NCI-H345 (cell line): ENCODE data around the gene ACVRL1.

ENCODE experiments used
- DNase-seq: peaks from one replicate; lab custom pipeline; 2025; lab: John Stamatoyannopoulos, UW

Gene ACVRL1

GRCh38 chr12:51907083-51907855 is at the start of gene ACVRL1:
ACVRL1 (plus strand) TSS chr12:51907504; CDS start chr12:51912475, 4,971 bp downstream.
- DNase-seq, result no peak

- DNase-seq, result no peak
These were observed 46.3 kb upstream of the ACVRL1 start for GRCh38 chr12:51860986-51861385.

- DNase-seq, result no peak
These were observed 44.4 kb upstream of the ACVRL1 start for GRCh38 chr12:51862947-51863346.

DNA sequence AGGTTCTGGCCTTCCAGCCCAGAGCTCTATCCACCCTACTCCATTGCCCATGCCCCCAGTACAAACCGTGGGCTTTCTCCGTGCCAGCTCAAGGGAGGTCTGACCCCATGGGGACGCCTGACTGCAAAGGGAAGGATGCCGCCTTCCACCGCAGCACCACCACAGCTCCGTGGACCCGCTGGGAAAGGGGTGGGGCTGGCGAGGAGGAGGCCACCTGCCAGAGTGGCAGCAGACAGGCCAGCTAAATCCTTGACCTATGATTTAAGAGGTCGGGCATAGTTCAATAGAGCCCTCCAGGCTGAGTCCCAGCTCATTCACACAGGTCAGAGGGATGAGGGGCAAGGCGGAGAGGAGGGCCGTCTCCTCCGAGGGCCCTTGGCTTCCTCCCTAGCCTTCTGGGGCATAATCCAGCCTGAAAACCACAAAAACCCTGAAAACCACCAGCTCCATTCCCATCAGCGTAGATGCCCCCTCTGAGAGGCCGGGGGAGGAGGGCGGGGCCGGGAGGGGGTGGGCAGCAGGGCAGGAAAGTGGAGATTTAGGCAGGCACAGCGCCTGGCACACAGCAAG is 43.9 kb upstream of the ACVRL1 start:
- no peak for DNase-seq

DNA sequence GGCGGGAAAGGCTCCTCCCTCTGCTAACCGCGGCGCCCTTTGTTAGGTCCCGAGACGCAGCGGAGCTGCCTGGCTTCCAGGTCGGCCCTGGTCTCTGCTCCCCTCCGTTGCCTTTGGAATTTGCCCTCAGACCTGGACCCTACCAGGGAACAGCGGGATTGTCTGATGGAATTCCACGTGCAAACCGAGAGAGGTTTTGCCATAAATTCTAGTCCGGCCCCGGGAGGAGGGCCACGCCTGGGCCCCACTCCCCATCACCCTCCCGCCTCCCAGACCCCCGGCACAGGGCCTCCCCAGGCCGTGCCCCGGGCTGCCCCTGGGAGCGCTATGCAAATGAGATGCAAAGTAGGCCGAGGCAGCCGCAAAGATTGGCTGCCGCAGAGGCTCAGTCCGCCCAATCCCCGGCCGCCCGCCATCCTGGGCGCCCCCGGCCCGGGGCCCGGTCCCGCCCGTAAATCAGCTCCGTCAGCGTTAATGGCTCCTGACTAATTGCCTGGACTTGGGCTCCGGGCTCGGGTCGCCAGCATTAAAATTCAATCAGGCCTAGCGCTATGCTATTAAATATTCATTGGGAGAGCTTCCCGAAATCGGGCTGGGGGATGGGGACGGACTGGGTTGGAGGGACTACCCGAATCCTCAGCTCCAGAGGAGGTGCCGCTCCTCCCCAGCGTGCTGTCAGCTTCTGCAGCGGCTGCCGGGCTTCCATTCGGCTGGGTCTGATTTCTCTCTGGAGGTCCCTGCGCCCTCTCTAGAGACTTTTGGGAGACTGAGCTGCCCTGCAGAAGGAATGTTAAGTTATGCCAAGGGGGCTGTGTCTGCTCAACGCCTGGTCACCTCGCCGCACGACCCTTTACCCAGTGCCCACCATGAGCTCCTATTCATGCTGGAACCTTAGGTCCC is 43.1 kb upstream of the ACVRL1 start:
- DNase-seq, result no peak

GRCh38 chr12:51864833-51865670 is 42.3 kb upstream of the ACVRL1 start:
- DNase-seq, result no peak

GRCh38 chr12:51865757-51866270 is 41.5 kb upstream of the ACVRL1 start:
- DNase-seq, result no peak

- DNase-seq, result no peak
These were observed 41.0 kb upstream of the ACVRL1 start for GRCh38 chr12:51866324-51866723.

DNA sequence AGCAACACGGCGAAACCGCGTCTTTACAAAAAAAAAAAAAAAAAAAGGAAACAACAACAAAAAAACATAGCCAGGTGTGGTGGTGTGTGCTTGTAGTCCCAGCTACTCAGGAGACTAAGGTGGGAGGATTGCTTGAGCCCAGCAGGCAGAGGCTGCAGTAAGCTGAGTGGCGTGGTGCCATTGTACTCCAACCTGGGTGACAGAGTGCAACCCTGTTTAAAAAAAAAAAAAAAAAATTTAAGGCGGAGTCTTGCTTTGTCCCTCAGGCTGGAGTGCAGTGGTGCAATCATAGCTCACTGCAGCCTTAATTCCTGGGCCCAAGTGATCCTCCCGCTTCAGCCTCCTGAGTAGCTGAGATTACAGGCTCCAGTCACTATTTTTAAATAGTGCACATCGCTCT is 40.5 kb upstream of the ACVRL1 start:
- DNase-seq, result peak; percentile 21

DNA sequence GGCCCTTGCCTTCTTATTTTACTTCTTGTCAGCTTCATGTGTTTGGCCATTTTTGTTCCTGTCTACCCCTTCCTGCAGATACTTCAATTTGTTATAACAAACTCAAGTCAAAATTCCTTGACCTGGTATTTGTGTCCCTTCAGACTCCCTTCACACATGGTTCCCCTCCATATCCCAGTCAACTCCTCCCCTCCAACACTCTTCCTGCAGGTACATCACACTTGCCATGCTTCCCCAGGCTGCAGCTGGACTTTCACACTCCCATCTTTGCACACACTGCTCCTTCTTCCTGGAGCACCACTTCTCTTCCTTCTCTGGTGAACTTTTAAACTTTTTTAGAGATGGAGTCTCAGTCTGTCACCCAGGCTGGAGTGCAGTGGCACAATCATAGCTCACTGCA is 39.9 kb upstream of the ACVRL1 start:
- DNase-seq, result no peak

DNA sequence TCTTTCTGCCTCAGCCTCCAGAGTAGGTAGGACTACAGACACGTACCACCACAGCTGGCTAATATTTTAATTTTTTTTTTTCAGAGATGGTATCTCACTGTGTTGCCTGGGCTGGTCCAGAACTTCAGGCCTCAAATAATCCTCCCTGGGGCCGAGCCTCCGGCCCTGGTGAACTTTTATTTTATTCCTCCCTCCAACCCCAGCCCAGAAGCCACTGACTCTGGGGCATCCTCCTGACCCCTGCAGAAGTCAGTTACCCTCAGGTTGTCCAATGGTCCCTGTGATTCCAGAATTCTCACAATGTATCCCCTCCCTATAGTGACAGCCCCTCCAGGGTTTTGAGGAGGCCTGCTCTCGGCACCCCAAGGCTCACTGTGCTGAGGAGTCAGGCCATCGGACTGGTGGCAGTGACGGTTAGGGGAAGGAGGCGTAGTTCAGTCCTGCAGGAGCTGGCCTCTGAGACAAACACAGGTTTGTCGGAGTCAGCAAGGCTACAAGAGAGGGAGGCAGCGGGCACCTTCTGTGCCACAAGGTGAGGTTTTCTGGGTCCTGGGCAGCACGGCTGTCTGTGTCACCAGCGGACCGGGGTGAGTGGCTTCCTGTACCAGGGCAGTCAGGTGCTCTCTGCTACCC is 39.4 kb upstream of the ACVRL1 start:
- DNase-seq, result no peak

- DNase-seq, result peak; percentile 24
These were observed 38.3 kb upstream of the ACVRL1 start for GRCh38 chr12:51868821-51869495.

DNA sequence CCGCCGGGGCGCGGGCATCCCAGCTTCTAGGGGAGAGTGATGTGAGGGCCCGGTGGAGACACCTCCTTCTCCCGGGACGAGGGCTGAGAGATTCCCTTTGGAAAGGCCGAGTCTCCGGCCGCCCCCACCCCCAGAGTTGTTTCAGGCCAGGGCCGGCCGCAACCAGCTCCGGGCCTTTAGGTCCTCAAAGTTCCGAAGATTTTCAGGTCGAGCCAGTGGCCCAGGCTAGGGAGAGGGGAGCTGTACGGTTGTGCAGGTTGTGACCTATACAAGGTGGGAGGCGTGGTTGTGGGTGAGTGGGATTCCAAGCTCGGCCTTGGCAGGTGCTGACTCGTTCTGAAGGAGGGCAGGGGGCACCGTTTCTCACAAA is 37.8 kb upstream of the ACVRL1 start:
- no peak for DNase-seq

DNA sequence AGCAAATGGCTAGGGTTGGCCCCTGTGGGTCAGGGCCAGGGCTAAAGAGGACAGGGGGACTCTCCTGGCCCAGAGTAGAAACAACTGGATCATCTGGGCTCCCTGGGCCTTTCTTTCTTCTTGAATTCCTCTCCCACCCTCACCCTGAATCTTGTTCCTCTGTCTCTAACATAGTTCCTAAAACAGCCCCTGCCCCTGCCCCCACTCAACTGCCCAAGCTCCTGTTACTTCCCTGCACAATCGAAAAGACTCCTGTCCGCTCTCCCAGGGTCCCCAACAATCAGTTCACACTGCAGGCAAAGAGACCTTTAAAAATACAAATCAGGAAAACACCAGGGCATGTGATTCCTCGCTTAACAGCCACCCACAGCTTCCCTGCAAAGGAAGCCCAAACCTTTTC is 37.4 kb upstream of the ACVRL1 start:
- DNase-seq, result no peak

DNA sequence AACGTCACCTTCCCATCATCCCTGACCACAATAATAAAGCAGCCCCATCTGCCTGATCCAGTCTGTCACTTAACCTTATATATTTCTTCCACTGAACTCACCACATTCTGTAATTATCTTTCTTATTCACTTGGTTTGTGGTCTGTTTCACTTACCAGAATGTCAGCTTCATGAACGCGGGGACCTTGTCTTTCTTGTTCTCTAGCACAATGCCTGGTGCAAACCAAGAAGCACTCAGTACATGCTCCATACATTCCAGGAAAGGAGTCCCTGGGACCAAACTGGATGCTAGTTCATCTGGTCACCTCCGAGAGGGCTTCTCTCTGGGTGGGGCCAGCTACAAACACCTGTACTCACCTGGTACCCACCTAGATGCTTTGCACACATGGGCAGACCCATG is 36.8 kb upstream of the ACVRL1 start:
- DNase-seq, result no peak

DNA sequence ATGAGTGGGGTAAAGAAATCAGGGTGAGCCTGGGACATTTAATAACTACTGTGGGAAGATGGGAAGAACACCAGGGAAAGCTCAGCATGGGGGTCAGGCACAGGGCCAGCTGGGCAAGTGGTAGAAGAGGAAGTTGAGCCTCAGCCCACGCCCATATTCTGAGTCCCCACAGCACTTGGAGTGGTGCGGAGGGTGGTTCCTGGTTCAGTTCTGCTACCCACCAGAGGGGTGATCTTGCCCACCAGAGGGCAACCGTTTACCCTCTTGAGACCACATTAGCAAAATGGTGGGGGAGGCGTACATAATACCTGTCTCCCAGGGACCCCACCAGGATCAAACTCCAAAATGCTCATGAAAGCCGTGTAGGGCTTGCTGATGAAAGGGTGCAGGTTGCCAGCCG is 36.2 kb upstream of the ACVRL1 start:
- DNase-seq, result no peak

GRCh38 chr12:51871918-51872688 is 35.2 kb upstream of the ACVRL1 start:
- no peak for DNase-seq

DNA sequence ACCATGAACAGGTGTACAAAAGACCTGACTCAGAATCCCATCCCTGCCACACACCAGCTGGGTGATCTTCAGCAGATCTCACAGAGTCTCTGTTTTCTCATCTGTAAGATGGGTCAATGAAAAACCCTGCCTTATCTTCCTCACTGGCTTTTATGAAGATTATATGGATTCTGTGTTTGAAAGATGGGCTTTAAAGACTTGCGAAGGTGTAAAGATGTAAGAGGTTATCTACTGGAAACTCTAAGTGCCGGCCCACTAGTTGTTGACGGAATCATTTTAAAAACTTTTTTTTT is 34.7 kb upstream of the ACVRL1 start:
- no peak for DNase-seq

DNA sequence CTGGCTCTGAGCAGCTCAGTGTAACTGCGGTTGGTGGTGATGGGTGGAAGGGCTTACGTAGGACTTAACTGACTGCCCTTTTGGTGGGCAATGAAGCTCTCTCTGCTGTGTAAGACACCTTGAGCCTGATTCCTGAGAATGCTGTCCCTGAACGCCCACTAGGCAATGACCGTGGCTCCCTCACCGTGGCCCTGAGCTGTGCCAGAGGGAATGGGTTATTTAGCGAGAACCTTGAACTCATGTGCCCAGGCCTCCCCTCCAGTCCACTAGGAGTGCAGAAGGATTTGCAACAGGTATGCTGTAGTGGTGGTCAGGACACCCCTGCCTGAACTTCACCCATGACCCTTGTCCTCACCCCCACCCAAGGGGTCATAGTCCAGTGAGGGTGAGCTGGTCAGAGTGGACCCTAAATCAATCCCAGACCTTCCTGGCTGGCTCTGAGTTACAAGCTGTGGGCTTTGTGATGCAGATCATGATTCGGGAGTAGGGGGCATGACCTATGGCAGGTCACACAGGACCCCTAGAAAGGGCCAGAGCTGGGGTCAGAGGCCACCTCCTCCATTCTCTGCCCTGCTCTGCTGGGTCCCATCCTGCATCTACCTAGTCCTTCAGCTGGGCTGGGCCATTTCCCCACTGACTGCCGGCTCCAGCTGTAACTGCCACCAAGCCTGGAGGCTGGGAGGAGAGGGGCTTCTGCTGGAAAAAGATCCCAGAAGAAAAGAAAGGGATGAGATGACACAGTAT is 33.9 kb upstream of the ACVRL1 start:
- DNase-seq, result no peak
